8988T (cell line): Measurements from ENCODE around the gene PASK.
"Not testable (repeated sequence)": the region's sequence is repeated elsewhere in the genome, so short reads cannot be mapped to it uniquely, and the experiment has no call there.

Experiments
- DNase-seq: peaks from one replicate; pipeline ENCODE4 v3.0.0; 2011

The PASK gene

DNA sequence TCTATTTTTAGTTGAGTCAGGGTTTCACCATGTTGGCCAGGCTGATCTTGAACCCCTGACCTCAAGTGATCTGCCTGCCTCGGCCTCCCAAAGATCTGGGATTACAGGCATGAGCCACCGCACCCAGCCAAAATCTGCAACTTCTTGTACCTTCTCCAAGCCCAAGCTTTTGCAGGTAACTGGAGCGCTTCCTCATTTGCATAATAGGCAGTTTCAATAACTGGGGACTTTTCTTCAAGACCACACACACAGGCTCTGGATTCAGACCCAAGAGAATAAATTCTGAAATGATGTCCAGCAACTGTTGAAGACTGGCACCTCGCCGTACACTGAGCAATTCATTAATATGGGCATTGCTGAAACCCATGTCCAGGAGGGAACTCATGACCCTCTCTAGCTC is 50.0 kb downstream of the PASK start:
- no peak for DNase-seq

- DNase-seq = no peak
Observed at GRCh38 chr2:241096979-241097378, 52.3 kb downstream of the PASK start.

DNA sequence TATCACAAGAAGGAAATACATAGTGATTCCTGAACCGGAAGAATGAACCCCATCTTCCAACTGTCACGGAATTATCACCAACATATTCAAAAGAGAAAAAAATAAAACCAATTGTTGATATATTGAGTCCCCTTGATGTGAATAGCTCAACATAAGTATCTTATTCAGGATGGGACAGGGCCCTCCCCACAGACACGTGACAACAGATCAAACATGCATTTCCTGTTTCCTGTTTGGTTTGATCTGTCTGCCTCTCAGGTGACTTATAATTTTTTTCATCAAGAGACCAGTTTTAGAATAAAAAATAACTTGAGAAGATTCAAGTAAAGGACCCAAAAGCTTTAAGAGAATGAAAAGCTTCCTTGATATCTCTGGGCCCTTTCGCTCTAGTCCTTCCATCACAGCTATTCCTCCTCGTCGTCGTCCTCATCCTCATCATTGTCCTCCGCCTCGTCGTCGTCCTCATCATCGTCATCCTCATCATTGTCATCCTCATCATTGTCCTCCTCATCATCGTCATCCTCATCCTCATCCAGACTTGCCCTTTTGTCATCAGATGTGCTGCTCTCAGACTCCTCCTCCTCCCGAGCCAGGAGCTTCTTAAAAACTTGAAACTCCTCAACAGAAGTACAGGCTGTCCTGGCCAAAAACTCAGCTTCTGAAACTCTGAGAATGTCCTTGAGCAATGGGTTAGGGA is 53.5 kb downstream of the PASK start:
- no peak for DNase-seq

- DNase-seq = no peak
Observed at GRCh38 chr2:241094924-241095420, 54.3 kb downstream of the PASK start.

DNA sequence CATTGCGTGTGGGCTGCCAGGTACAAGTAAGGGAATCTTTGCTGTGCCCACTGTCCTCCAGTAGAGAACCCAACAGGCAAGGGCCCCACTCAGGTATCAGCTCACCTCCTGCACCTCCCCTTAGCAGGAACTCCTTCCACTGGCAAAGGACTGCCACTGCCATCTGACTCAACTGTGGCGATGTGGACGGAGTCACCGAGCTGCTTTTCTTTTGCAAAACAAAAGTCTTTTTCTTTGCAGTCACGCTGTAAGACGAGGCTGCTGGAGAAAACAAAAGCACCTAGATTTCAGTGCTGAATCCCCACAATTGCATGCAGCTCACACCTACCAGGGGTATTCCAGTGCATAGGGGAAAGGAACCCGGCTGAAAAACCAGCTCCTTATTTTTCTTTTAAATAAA is 55.1 kb downstream of the PASK start:
- no peak for DNase-seq

- not testable (repeated sequence) for DNase-seq
Observed at GRCh38 chr2:241093133-241093781, 56.0 kb downstream of the PASK start.

DNA sequence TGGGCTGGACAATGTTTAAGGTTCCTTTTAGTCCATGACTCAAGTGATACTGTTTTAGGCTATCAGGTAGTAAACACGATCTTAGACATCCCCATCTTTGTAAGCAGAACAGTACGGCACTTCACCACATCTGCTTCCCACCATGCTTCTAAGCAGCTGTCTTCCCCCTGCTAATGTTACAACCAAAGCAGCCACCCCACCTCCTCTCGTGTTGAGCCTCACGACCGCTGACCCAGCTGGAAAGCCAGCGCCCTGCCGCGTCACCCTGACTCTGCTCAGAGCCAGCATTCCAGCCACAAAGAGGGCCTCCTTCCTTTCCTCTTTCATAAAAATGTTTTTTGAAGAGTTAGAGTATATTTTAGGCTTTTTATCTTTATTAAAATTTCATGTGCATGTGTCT is 56.6 kb downstream of the PASK start:
- DNase-seq = no peak

DNA sequence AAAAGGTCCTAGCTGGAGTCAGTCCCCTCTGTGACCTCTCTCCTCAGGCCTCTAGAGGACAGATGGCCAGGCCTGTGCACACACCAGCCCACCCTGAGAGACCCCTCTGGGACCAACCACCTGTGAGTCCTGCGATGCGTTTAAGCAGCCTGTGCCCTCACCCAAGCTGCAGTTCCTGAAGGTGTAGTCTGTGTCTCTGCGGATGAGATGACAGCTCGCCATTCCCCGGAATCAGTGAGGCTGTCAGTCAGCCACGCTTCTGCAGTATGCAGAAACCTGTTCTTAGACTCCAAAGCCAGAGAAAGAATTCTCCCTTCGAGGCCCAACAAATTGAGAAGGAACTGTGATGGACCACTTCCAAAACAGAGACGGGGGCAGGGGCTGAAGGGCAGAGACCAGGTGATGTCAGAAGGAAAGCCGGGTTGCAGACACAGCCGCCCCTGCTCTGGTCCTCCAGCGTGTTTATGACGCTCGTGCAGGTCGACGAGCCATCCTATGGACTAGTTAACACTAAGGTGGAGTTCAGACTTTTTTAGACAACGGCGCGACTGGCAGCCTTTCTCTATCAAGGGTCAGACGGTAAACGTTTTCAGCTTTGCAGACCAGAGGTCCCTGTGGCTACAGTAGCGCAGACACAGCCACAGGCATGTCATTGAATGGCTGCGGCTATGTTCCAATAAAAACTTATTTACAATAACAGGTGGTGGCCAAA is 57.4 kb downstream of the PASK start:
- no peak for DNase-seq

DNA sequence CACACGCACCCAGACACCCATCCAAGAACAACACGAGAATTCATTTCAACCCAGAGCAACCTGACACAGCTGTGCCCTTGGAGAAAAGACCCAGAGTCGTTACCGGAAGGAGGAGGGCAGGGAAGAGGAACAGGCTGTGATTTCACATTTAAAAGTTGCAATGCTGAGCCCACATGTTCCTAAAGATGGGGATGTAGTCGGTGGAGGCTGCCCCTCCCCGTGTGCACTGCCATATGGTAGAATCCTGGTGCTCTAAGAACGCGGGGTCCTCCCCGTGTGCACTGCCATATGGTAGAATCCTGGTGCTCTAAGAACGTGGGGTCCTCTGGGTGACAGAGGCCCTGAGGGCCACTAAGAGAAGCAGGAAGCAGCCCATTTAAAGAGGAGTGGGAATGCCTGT is 58.1 kb downstream of the PASK start:
- no peak for DNase-seq

- no peak for DNase-seq
Observed at GRCh38 chr2:241088791-241089732, 60.2 kb downstream of the PASK start.

GRCh38 chr2:241088376-241088775 is 60.9 kb downstream of the PASK start:
- no peak for DNase-seq

- no peak for DNase-seq
Observed at GRCh38 chr2:241087420-241088268, 61.6 kb downstream of the PASK start.

- no peak for DNase-seq
Observed at GRCh38 chr2:241084856-241085444, 64.3 kb downstream of the PASK start.

DNA sequence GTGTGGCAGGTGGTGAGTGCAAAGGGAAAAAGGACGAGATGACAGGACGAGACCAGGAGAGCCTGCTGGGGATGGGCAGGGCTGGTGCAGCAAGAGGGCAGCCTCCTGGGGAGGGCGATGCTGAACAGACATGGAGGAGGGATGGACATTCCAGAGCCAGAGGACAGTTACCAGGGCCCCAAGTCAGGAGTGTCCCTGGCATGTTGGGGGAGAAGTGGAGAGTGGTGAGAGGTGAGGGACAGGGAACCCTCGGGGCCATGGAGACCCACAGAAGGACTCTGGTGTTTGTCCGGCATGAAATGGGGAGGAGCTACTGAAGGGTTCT is 66.2 kb downstream of the PASK start:
- DNase-seq = no peak

- DNase-seq = no peak
Observed at GRCh38 chr2:241082341-241083090, 66.8 kb downstream of the PASK start.

DNA sequence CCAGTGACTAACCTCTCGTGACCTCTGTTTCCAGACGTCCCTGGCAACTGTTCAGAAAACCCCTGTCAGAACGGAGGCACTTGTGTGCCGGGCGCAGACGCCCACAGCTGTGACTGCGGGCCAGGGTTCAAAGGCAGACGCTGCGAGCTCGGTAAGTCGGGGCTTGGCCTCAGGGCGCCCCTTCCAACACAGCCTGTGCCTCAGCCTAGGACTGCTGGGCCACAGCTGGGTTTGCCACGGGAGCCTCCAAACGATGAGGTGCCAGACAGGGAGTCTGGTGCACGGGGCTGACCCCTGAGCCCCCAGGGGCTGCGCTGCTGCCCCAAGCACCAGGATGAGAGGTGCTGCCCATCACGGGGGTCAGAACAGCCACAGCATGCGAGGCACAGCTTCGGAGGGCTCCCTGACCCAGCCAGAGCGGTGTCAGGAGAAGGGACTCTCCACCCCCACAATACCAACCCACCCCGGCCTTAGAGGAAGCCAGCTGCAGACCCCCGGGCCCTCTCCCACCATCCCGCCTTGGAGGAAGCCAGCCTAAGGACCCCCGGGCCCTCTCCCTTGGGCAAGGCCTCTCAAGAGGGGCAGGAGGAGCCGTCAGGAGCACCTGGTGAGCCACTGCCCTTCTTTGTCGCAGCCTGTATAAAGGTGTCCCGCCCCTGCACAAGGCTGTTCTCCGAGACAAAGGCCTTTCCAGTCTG is 67.5 kb downstream of the PASK start:
- DNase-seq = no peak

GRCh38 chr2:241081190-241081642 is 68.1 kb downstream of the PASK start:
- DNase-seq = no peak

- no peak for DNase-seq
Observed at GRCh38 chr2:241080405-241081189, 68.7 kb downstream of the PASK start.

DNA sequence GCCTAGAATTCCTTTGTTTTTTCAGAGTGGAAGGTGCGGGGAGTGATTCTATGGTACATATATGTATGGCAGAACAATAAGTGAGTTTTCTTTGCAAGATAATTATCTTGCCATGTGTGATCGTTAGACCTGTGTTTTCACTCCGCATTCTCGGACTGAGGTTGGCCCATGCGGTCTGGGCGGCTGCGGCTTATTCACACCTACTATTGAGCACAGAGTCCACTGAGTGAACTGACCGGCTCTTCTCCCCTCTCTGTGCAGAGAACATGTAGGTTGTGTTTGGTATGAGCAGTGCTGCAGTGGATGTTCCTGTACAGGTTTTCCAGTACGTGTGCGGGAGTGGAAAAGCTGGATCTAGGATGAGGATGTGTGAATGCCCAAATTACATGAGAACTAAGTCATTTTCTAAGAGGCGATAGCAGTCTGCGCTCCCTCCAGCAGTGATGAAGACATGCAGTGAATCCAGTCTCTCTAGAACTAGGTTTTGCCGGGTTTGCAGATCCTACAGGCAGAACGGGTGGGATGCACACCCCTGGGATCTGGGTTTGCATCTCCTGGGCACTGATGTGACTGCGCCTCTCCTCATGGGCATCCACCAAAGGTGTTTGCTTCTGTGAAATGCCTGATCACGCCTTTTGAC is 74.3 kb downstream of the PASK start:
- DNase-seq = no peak
